Adrenal gland (tissue), 5 donors: ENCODE results near the gene SPAAR.

Experiments
- CTCF ChIP-seq, 6 experiments: fragments of 450-650 bp in 4 of 6; fragments of 200-600 bp in 2 of 6; sonication (generic) in 1 of 6; IDR thresholded peaks; 1 replicate in 5 of 6; 2 replicates in 1 of 6; pipeline versions ENCODE4 v1.5.1 to v1.8.0; 2016 to 2021; ENCODE audit warnings: antibody characterized with exemption in 6 of 6, mild to moderate bottlenecking in 2 of 6, moderate library complexity in 1 of 6
- POLR2A ChIP-seq, 2 donors: fragments of 450-650 bp; IDR thresholded peaks; one replicate each; pipeline ENCODE4 v1.6.1; 2017; ENCODE audit warnings: antibody characterized with exemption in 2 of 2, mild to moderate bottlenecking in 2 of 2, moderate library complexity in 1 of 2
- donor health status: DM: no; HTN: no; CAD: no.

GRCh38 chr9:35932735-35933134, 23.4 kb downstream of the SPAAR start:
- no peak for TF ChIP-seq POLR2A (IDR thresholded peaks at IDR 0.05)
- TF ChIP-seq CTCF (IDR thresholded peaks at IDR 0.05) = no peak
